GOT3 (cell line): ENCODE results near the gene TBC1D4.

Experiments
- DNase-seq: peaks from one replicate; lab custom pipeline; 2025; ENCODE audit warnings: mixed read lengths; lab: John Stamatoyannopoulos, UW

Gene TBC1D4

GRCh38 chr13:75485286-75486062, 3.5 kb upstream of the TBC1D4 start:
- no peak for DNase-seq

GRCh38 chr13:75482820-75483079, 781 bp upstream of the TBC1D4 start:
- no peak for DNase-seq

- DNase-seq = no peak
Observed at GRCh38 chr13:75481176-75482069, 546 bp downstream of the TBC1D4 start.

GRCh38 chr13:75480671-75481175, 1.2 kb downstream of the TBC1D4 start:
- DNase-seq = no peak

GRCh38 chr13:75479102-75479740, 2.7 kb downstream of the TBC1D4 start:
- DNase-seq = no peak

- no peak for DNase-seq
Observed at GRCh38 chr13:75478659-75479058, 3.3 kb downstream of the TBC1D4 start.

- DNase-seq = no peak
Observed at GRCh38 chr13:75474956-75475355, 7.0 kb downstream of the TBC1D4 start.

GRCh38 chr13:75473468-75473867, 8.5 kb downstream of the TBC1D4 start:
- DNase-seq = no peak

GRCh38 chr13:75470676-75471075, 11.3 kb downstream of the TBC1D4 start:
- DNase-seq = no peak

GRCh38 chr13:75469047-75469446, 12.9 kb downstream of the TBC1D4 start:
- no peak for DNase-seq

GRCh38 chr13:75468602-75469001, 13.4 kb downstream of the TBC1D4 start:
- DNase-seq = no peak

- DNase-seq = no peak
Observed at GRCh38 chr13:75468098-75468497, 13.9 kb downstream of the TBC1D4 start.

- DNase-seq = no peak
Observed at GRCh38 chr13:75467040-75467728, 14.8 kb downstream of the TBC1D4 start.

- DNase-seq = no peak
Observed at GRCh38 chr13:75465236-75465635, 16.7 kb downstream of the TBC1D4 start.

- DNase-seq = no peak
Observed at GRCh38 chr13:75461314-75461713, 20.7 kb downstream of the TBC1D4 start.

GRCh38 chr13:75460644-75461043, 21.3 kb downstream of the TBC1D4 start:
- no peak for DNase-seq

- no peak for DNase-seq
Observed at GRCh38 chr13:75458696-75459422, 23.1 kb downstream of the TBC1D4 start.

GRCh38 chr13:75455962-75456361, 26.0 kb downstream of the TBC1D4 start:
- no peak for DNase-seq

- no peak for DNase-seq
Observed at GRCh38 chr13:75454497-75454896, 27.5 kb downstream of the TBC1D4 start.

GRCh38 chr13:75452564-75452963, 29.4 kb downstream of the TBC1D4 start:
- DNase-seq = no peak

- no peak for DNase-seq
Observed at GRCh38 chr13:75447493-75447892, 34.5 kb downstream of the TBC1D4 start.
